ENCODE data around the gene FCHSD2. TPM values are rescaled to one million over a fixed set of nuclear protein-coding genes. Genes with fewer than 3 reads are reported as not detected.

Gene FCHSD2
- total and polyA plus RNA-seq, 9 of the 15 experiments (the other 6 are each of a cell fraction or from before 2014, with no cell fraction given) = 1.8 to 14.7 (median 6.4) TPM

DNA sequence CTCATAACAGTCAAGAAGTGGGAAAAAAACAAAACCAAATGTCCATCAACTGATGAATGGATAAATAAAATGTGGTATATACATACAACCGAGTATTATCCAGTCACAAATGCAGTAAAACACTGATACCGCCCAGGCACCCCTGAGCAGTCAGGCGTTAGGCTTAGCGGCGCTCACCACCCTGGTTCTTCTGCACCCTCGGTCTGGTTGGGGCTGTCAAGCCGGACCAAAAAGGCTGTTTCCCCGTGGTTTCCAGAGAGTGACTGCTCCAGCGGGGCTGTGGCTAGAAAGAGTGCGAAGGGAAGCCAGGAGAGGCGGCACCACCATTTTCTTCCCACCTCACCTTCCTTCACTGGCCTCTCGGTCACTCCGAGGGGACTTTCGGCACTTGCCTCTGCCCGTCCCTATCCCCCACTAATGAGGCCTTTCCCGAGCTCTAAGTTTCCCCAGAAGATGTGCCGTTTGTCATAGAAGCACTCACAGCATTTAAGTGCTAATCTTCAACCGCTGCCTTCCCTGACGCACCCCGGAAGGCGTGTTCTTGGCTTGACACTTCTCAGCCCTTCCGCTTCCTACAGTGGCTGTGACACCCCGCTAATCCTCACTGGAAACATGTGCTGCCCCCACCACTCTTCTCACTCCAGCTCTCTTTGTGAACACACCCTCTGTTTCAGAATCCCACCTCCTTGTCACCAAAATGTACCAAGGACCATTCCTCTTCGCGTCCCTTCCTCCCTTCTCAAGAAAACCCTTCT lies 42.4 kb downstream of the FCHSD2 start:
- H3K4me2 ChIP-seq (ENCODE audit: insufficient read depth, low read length) = no peak overlapping the region
- no peak overlapping the region for H2AFZ ChIP-seq (ENCODE audit: low read depth, low read length)
- DNase-seq (ENCODE audit: extremely low read depth in 1 of 4, low spot score in 3 of 4) (no peak), FAIRE-seq (no peak), ATAC-seq (no peak)
- H3K4me1 ChIP-seq (replicated peaks in 1 of 2; ENCODE audit: control insufficient read depth in 2 of 2, insufficient read depth in 2 of 2, low read length in 2 of 2) = no peaks in the 10 kb centered on the region
- ChIA-PET CTCF (ENCODE audit: low intra/inter-chr PET ratio) (no interaction called here), POLR2A (interaction anchor here (0.6 to 1.2 kb wide), 3 partner anchors 12 to 27 kb away, joined by 3 to 8 read pairs (median 6); no protein-coding TSS in a partner anchor)
- H3K79me2 ChIP-seq (ENCODE audit: control insufficient read depth, insufficient read depth, low read length) = no peaks in the 10 kb centered on the region
- no peaks in the 10 kb centered on the region for H3K9me3 ChIP-seq (replicated peaks; ENCODE audit: control insufficient read depth, insufficient read depth, low read depth, low read length)
- H3K9me1 ChIP-seq (ENCODE audit: control insufficient read depth, insufficient read depth, low read length) = no peaks in the 10 kb centered on the region
- in situ Hi-C loops (cut with MboI) = no loop called here
- H3K4me3 ChIP-seq = no peak overlapping the region
- H3K27me3 ChIP-seq (ENCODE audit: control insufficient read depth in 2 of 2, insufficient read depth in 2 of 2, low read length in 2 of 2) = no peaks in the 10 kb centered on the region
- no peaks in the 10 kb centered on the region for H4K20me1 ChIP-seq (replicated peaks; ENCODE audit: control insufficient read depth, insufficient read depth, low read length)
- 82% methylated on average over 23 of the region's 25 CpGs for WGBS (ENCODE audit: insufficient coverage, low coverage, missing lambda C conversion rate)
- intact Hi-C loops (cut with micrococcal nuclease) = no loop called here
- H3K36me3 ChIP-seq (ENCODE audit: control insufficient read depth, insufficient read depth, low read length) = no peaks in the 10 kb centered on the region
- no peak for TF ChIP-seq MIER1 (IDR thresholded peaks at IDR 0.05; ENCODE audit: low read depth)
- TF ChIP-seq, protein P1, sequence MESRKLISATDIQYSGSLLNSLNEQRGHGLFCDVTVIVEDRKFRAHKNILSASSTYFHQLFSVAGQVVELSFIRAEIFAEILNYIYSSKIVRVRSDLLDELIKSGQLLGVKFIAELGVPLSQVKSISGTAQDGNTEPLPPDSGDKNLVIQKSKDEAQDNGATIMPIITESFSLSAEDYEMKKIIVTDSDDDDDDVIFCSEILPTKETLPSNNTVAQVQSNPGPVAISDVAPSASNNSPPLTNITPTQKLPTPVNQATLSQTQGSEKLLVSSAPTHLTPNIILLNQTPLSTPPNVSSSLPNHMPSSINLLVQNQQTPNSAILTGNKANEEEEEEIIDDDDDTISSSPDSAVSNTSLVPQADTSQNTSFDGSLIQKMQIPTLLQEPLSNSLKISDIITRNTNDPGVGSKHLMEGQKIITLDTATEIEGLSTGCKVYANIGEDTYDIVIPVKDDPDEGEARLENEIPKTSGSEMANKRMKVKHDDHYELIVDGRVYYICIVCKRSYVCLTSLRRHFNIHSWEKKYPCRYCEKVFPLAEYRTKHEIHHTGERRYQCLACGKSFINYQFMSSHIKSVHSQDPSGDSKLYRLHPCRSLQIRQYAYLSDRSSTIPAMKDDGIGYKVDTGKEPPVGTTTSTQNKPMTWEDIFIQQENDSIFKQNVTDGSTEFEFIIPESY (CRISPR knock-in tag; IDR thresholded peaks at IDR 0.05) = peak; percentile 71; the same call in 1 of the 2 replicates
- no peak overlapping the region for H3K27ac ChIP-seq (ENCODE audit: extremely low read depth, low read depth, low read length)
- H3K9ac ChIP-seq (ENCODE audit: insufficient read depth in 1 of 2, low read depth in 2 of 2, low read length in 2 of 2) = no peak overlapping the region; a peak in 1 of 4 replicates
- no TSS peak for BruUV-seq (replicated peaks)

DNA sequence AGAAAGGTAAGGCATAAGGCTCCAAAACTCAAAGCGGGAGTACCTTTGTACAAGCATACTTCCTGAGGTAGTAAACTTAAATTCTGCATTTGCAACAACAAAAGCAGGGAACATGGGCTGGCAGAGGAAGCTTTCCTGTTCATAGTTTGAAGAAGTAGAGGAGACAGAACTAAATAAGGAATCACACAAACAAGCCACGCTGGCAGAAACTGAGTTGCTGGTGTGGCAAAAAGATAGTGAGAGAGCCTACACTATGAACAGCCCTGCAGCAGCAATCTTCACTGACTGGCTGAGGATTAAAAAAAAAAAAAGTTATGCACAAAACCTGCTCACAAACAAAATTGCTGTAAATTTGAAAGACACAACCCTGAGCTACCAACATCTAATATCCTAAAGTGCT lies 46.5 kb downstream of the FCHSD2 start:
- no peaks in the 10 kb centered on the region for H3K9me1 ChIP-seq (ENCODE audit: control insufficient read depth, insufficient read depth, low read length)
- H3K27ac ChIP-seq (ENCODE audit: extremely low read depth, low read depth, low read length) = no peak overlapping the region
- no peak overlapping the region for H3K9ac ChIP-seq (ENCODE audit: insufficient read depth in 1 of 2, low read depth in 2 of 2, low read length in 2 of 2)
- H3K4me2 ChIP-seq (ENCODE audit: insufficient read depth, low read length) = no peak overlapping the region
- ChIA-PET CTCF (ENCODE audit: low intra/inter-chr PET ratio) (no interaction called here), POLR2A (no interaction called here)
- FAIRE-seq = no peak
- DNase-seq (ENCODE audit: extremely low read depth in 1 of 4, low spot score in 3 of 4) = no peak
- H3K36me3 ChIP-seq (ENCODE audit: control insufficient read depth, insufficient read depth, low read length) = no peaks in the 10 kb centered on the region
- no peak overlapping the region for H3K4me3 ChIP-seq
- H4K20me1 ChIP-seq (replicated peaks; ENCODE audit: control insufficient read depth, insufficient read depth, low read length) = no peaks in the 10 kb centered on the region
- no peaks in the 10 kb centered on the region for H3K4me1 ChIP-seq (replicated peaks in 1 of 2; ENCODE audit: control insufficient read depth in 2 of 2, insufficient read depth in 2 of 2, low read length in 2 of 2)
- no TSS peak for BruUV-seq (replicated peaks)
- in situ Hi-C loops (cut with MboI) = no loop called here
- no peaks in the 10 kb centered on the region for H3K27me3 ChIP-seq (ENCODE audit: control insufficient read depth in 2 of 2, insufficient read depth in 2 of 2, low read length in 2 of 2)
- no peaks in the 10 kb centered on the region for H3K79me2 ChIP-seq (ENCODE audit: control insufficient read depth, insufficient read depth, low read length)
- WGBS (ENCODE audit: insufficient coverage, low coverage, missing lambda C conversion rate) = 51% methylated on average over 2 of the region's 2 CpGs
- H3K9me3 ChIP-seq (replicated peaks; ENCODE audit: control insufficient read depth, insufficient read depth, low read depth, low read length) = no peaks in the 10 kb centered on the region
- H2AFZ ChIP-seq (ENCODE audit: low read depth, low read length) = no peak overlapping the region
- no peak for ATAC-seq
- intact Hi-C loops (cut with micrococcal nuclease) = no loop called here
- TF ChIP-seq HOXB6 (CRISPR knock-in tag; IDR thresholded peaks at IDR 0.05; ENCODE audit: borderline replicate concordance) (no peak), RBM39 (optimal IDR thresholded peaks at IDR 0.05; ENCODE audit: low read depth, low read length) (no peak), CBX1 (IDR thresholded peaks at IDR 0.05; ENCODE audit: low read depth) (no peak)
- TF ChIP-seq, protein P2, sequence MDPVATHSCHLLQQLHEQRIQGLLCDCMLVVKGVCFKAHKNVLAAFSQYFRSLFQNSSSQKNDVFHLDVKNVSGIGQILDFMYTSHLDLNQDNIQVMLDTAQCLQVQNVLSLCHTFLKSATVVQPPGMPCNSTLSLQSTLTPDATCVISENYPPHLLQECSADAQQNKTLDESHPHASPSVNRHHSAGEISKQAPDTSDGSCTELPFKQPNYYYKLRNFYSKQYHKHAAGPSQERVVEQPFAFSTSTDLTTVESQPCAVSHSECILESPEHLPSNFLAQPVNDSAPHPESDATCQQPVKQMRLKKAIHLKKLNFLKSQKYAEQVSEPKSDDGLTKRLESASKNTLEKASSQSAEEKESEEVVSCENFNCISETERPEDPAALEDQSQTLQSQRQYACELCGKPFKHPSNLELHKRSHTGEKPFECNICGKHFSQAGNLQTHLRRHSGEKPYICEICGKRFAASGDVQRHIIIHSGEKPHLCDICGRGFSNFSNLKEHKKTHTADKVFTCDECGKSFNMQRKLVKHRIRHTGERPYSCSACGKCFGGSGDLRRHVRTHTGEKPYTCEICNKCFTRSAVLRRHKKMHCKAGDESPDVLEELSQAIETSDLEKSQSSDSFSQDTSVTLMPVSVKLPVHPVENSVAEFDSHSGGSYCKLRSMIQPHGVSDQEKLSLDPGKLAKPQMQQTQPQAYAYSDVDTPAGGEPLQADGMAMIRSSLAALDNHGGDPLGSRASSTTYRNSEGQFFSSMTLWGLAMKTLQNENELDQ (CRISPR knock-in tag; IDR thresholded peaks at IDR 0.05; ENCODE audit: borderline replicate concordance) = no peak
- TF ChIP-seq, protein P3, sequence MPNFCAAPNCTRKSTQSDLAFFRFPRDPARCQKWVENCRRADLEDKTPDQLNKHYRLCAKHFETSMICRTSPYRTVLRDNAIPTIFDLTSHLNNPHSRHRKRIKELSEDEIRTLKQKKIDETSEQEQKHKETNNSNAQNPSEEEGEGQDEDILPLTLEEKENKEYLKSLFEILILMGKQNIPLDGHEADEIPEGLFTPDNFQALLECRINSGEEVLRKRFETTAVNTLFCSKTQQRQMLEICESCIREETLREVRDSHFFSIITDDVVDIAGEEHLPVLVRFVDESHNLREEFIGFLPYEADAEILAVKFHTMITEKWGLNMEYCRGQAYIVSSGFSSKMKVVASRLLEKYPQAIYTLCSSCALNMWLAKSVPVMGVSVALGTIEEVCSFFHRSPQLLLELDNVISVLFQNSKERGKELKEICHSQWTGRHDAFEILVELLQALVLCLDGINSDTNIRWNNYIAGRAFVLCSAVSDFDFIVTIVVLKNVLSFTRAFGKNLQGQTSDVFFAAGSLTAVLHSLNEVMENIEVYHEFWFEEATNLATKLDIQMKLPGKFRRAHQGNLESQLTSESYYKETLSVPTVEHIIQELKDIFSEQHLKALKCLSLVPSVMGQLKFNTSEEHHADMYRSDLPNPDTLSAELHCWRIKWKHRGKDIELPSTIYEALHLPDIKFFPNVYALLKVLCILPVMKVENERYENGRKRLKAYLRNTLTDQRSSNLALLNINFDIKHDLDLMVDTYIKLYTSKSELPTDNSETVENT (CRISPR knock-in tag; IDR thresholded peaks at IDR 0.05) = no peak

Measured in K562 (cell line).